ENCODE measurements around the gene ADAMTS7. TPM values are rescaled to one million over a fixed set of nuclear protein-coding genes. Genes with fewer than 3 reads are reported as not detected.
"Not testable (repeated sequence)": the region's sequence is repeated elsewhere in the genome, so short reads cannot be mapped to it uniquely, and the experiment has no call there.

The ADAMTS7 gene
- total and polyA plus RNA-seq, 4 experiments from 2014 or later, result not detected

DNA sequence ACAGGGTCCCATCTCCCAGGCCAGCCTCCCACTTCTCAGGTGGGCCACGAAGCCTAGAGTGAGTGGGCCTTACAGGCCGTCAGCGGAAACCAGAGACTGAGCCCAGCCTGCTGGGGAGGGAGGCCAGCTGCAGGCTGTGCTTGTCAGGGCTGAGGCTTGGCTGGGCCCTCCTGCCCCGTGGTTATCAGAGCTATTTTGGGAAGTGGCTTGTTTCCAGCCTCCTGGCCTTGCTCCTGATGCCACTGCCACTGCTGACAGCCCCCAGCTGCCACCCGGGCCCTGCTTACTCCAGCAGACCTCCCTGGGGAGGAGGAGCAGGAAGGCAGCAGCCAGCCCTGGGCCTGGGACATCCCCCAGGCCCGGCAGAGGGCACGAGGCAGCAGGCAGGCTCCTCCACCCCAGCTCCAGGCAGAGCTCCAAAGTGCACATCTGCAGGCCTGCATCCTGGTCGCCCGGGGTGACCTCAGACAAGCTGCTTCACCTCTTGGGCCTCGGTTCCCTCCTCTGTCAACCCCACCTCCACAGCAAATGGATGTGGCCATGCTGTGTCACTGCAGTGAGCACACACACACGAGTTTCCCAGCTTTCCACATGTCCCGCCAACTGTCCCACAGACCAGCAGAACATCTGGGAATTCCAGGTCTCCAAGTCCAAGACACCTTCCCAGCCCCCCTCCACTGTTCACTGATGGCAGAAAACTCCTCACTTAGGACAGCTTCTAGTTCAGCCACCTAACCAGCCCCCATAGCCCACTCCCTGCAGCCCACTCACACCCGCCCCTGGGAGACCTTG lies 51.0 kb downstream of the ADAMTS7 start:
- intact Hi-C loops (cut with micrococcal nuclease); H3K36me3 ChIP-seq (ENCODE audit: insufficient read depth, low read length); H3K27me3 Mint-ChIP-seq; H3K36me3 Mint-ChIP-seq; H3K27me3 ChIP-seq (ENCODE audit: insufficient read depth, low read length); H3K4me3 ChIP-seq (ENCODE audit: low read length in 2 of 2); H3K9me3 ChIP-seq (ENCODE audit: control insufficient read depth in 1 of 2, low read length in 2 of 2); H3K27ac ChIP-seq (ENCODE audit: low read depth, low read length); DNase-seq; H3K9me3 Mint-ChIP-seq; CTCF ChIA-PET (ENCODE audit: partially characterized antibody): not testable (repeated sequence)
- H3K4me1 Mint-ChIP-seq, result peaks cover 6 to 37% (median 13%) of the 10 kb centered on the region in 4 donors
- peak overlapping the region in 3 of 7 donors; percentile 36 to 88 (median 81) for H3K27ac Mint-ChIP-seq
- POLR2A ChIA-PET (ENCODE audit: partially characterized antibody), result interaction anchor here (1.1 to 1.8 kb wide), 4 partner anchors 220 to 496 kb away, joined by 3 to 9 read pairs (median 7); partner anchors contain the start of genes DNAJA4, IREB2, PSMA4 and SKIC8
- peak overlapping the region in 3 of 8 donors; percentile 14 to 50 (median 49) for H3K4me3 Mint-ChIP-seq
- peaks cover 16% of the 10 kb centered on the region for H3K4me1 ChIP-seq (ENCODE audit: insufficient read depth, low read length)

DNA sequence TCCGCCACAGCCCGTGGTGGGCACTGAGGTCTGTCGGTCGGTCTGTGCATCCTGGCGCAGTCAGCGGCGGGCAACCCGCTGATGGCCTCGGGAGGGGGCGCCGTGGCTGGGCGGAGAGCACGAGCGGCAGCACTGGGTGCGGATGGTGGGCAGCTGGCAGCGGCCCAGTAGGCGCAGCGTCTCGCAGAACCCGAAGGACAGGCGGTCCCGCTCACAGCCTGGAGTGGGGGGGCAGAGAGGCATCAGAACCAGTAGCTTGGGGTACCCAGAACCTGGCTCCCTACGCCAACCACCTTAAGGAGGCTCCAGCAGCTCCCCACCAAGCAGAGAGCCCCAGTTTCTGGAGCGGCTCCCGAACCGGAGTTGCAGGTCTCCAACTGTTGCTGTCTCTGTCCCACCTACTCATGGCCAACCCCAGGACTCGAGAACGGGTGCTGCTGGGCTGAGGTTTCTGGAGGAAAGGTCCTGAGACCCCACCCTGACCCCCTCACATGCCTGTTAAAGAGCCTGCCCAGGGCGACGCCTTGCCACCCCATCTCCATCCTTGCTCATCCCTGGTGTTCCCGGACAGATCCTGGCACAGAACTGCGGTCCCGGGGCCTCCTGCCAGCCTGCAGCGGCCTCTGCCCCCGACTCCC lies 51.8 kb downstream of the ADAMTS7 start:
- H3K36me3 Mint-ChIP-seq; H3K9me3 Mint-ChIP-seq; H3K4me3 ChIP-seq (ENCODE audit: low read length in 2 of 2); POLR2A ChIA-PET (ENCODE audit: partially characterized antibody); H3K4me3 Mint-ChIP-seq; H3K36me3 ChIP-seq (ENCODE audit: insufficient read depth, low read length); H3K27ac ChIP-seq (ENCODE audit: low read depth, low read length); CTCF ChIA-PET (ENCODE audit: partially characterized antibody); DNase-seq; H3K27me3 ChIP-seq (ENCODE audit: insufficient read depth, low read length); H3K9me3 ChIP-seq (ENCODE audit: control insufficient read depth in 1 of 2, low read length in 2 of 2); H3K27ac Mint-ChIP-seq; H3K27me3 Mint-ChIP-seq: not testable (repeated sequence)
- peaks cover 6 to 37% (median 13%) of the 10 kb centered on the region in 4 donors for H3K4me1 Mint-ChIP-seq
- peaks cover 16% of the 10 kb centered on the region for H3K4me1 ChIP-seq (ENCODE audit: insufficient read depth, low read length)
- intact Hi-C loops (cut with micrococcal nuclease), result loop anchor here (10.0 kb wide), 3 partner anchors 55 to 425 kb away; partner anchors contain the start of genes ADAMTS7 and MORF4L1

DNA sequence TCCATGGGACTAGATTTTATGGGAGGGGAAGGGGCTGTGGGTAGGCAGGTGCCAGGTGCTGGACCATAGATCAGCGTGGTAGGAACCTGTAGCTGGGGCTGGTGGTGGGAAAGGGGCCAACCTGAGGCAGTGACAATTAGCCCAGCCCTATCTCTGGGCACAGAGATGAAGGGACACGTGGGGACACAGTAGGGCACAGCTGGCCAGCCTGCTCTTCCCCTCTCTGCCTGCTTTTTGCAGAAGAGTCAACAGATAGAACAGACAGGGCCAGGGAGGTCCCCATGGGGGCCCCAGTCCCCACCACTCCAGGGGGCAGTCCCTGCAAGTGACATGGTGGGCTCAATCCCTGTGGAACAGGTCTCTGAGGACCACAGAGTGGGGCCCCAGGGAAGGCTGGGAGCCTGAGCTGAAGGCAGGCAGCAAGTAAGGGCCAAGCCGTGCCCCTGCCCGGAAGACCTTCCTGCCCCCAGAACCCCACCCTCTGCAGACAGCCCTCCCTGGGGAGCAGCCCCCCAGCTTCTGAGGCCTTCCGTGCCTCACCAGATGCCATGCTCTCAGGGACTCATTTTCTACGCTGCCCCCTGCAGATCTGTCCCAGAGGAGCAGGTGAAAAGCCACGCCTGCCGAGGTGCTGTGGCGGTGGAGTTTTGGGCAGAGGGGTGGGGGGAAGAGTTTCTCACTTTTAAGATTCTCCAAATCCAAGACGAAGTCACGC lies 52.6 kb downstream of the ADAMTS7 start:
- H3K27me3 Mint-ChIP-seq; H3K27me3 ChIP-seq (ENCODE audit: insufficient read depth, low read length); H3K4me3 Mint-ChIP-seq; DNase-seq; CTCF ChIA-PET (ENCODE audit: partially characterized antibody); H3K36me3 Mint-ChIP-seq; H3K27ac ChIP-seq (ENCODE audit: low read depth, low read length); H3K9me3 Mint-ChIP-seq; H3K4me3 ChIP-seq (ENCODE audit: low read length in 2 of 2); POLR2A ChIA-PET (ENCODE audit: partially characterized antibody); H3K36me3 ChIP-seq (ENCODE audit: insufficient read depth, low read length); H3K9me3 ChIP-seq (ENCODE audit: control insufficient read depth in 1 of 2, low read length in 2 of 2): not testable (repeated sequence)
- H3K27ac Mint-ChIP-seq, result peak overlapping the region in 2 of 7 donors; percentile 31 to 76
- peaks cover 6 to 37% (median 13%) of the 10 kb centered on the region in 4 donors for H3K4me1 Mint-ChIP-seq
- H3K4me1 ChIP-seq (ENCODE audit: insufficient read depth, low read length), result peaks cover 16% of the 10 kb centered on the region
- intact Hi-C loops (cut with micrococcal nuclease), result loop anchor here (10.0 kb wide), 3 partner anchors 56 to 426 kb away; partner anchors contain the start of genes ADAMTS7 and MORF4L1

DNA sequence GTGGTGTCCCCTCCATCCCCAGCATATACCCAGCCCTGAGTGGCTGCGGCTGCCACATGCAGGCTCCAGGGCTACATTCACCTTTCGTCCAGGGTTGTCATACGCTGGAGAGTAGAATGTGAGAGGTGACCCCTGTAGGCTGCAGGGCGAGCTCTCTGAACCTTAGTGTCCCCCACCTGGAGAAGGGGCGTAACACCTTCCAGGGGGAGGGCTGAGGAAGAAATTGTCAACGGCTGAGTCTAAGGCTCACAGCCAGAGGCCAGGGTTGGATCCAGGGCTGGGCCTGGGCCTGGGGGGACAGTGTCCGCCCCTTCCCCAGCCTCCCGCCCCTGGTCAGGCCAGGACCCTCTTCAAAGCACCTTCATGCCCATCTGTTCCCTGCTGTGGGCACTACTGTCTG lies 53.2 kb downstream of the ADAMTS7 start:
- H3K27ac Mint-ChIP-seq; H3K27me3 ChIP-seq (ENCODE audit: insufficient read depth, low read length); H3K9me3 Mint-ChIP-seq; H3K9me3 ChIP-seq (ENCODE audit: control insufficient read depth in 1 of 2, low read length in 2 of 2); H3K4me3 ChIP-seq (ENCODE audit: low read length in 2 of 2); H3K36me3 ChIP-seq (ENCODE audit: insufficient read depth, low read length); H3K27me3 Mint-ChIP-seq; DNase-seq; CTCF ChIA-PET (ENCODE audit: partially characterized antibody); H3K27ac ChIP-seq (ENCODE audit: low read depth, low read length); H3K4me3 Mint-ChIP-seq; POLR2A ChIA-PET (ENCODE audit: partially characterized antibody); H3K36me3 Mint-ChIP-seq: not testable (repeated sequence)
- intact Hi-C loops (cut with micrococcal nuclease), result loop anchor here (10.0 kb wide), 3 partner anchors 57 to 427 kb away; partner anchors contain the start of genes ADAMTS7 and MORF4L1
- peaks cover 6 to 33% (median 11%) of the 10 kb centered on the region in 4 donors for H3K4me1 Mint-ChIP-seq
- peaks cover 16% of the 10 kb centered on the region for H3K4me1 ChIP-seq (ENCODE audit: insufficient read depth, low read length)

DNA sequence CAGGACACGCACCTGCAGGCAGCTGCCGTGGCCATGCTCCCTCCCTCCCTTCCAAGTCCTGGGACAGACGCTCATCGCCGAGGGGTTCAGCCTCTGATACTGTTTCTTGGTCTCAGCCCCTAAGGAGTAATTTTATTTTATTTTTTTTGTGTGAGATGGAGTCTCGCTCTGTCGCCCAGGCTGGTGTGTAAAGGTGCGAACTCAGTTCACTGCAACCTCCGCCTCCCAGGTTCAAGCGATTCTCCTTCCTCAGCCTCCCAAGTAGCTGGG lies 53.7 kb downstream of the ADAMTS7 start:
- Histone ChIP-seq H3K9me3 (ENCODE audit: control insufficient read depth in 1 of 2, low read length in 2 of 2) (no peaks in the 10 kb centered on the region), H3K4me3 (ENCODE audit: low read length in 2 of 2) (no peak overlapping the region), H3K27me3 (ENCODE audit: insufficient read depth, low read length) (no peaks in the 10 kb centered on the region), H3K36me3 (ENCODE audit: insufficient read depth, low read length) (no peaks in the 10 kb centered on the region), H3K27ac (ENCODE audit: low read depth, low read length) (no peak overlapping the region), H3K4me1 (ENCODE audit: insufficient read depth, low read length) (peaks cover 16% of the 10 kb centered on the region)
- H3K27me3 Mint-ChIP-seq, result no peaks in the 10 kb centered on the region
- H3K4me1 Mint-ChIP-seq, result peaks cover 6 to 30% (median 11%) of the 10 kb centered on the region in 4 donors
- no peak overlapping the region for H3K4me3 Mint-ChIP-seq
- intact Hi-C loops (cut with micrococcal nuclease), result loop anchor here (10.0 kb wide), 3 partner anchors 57 to 427 kb away; partner anchors contain the start of genes ADAMTS7 and MORF4L1
- ChIA-PET CTCF (ENCODE audit: partially characterized antibody) (no interaction called here), POLR2A (ENCODE audit: partially characterized antibody) (no interaction called here)
- DNase-seq, result no peak
- no peak overlapping the region for H3K27ac Mint-ChIP-seq
- no peaks in the 10 kb centered on the region for H3K9me3 Mint-ChIP-seq
- H3K36me3 Mint-ChIP-seq, result no peaks in the 10 kb centered on the region

DNA sequence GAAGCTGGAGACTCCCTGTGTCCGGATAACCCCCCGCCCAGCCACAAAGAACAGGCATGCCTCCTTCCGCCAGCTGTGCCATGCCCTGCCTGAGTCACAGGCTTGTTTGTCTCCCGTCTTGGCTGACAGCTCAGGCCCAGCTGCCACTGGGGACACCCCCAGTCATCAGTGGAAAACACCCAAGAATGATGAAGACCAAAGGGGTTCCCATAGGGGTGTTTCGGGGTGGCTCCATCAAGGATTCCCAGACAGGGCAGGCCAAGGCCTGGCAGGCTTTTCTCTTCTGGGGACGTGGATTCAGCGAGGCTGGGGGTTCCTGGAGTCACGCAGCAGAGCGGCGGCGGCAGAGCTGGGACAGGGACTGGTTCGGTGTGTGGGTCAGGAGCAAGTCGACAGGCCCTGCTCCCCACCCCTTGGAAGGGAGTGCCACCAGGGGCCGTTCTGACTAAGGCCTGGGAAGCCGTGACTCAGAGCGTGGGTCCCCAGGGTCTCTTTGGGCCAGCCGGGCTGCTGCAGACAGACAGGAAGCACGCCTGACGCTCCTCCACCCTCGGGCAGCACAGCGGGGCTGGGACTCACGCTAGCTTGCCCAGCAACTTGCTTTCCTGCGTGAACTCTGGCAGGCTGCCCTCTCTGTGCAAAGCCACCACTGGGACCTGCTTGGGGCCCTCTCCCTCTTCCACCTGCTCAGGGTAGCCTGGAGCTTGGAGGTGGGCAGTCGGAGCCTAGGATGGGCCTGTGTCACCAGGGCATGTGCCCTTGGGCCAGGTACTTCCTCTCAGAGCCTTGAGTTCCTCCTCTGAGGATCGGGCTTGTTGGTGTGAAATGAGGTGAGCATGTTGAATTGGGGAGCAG lies 54.3 kb downstream of the ADAMTS7 start:
- H3K36me3 Mint-ChIP-seq; POLR2A ChIA-PET (ENCODE audit: partially characterized antibody); H3K27ac ChIP-seq (ENCODE audit: low read depth, low read length); H3K36me3 ChIP-seq (ENCODE audit: insufficient read depth, low read length); H3K9me3 Mint-ChIP-seq; DNase-seq; H3K4me3 ChIP-seq (ENCODE audit: low read length in 2 of 2); H3K9me3 ChIP-seq (ENCODE audit: control insufficient read depth in 1 of 2, low read length in 2 of 2); H3K27me3 Mint-ChIP-seq; CTCF ChIA-PET (ENCODE audit: partially characterized antibody); H3K27me3 ChIP-seq (ENCODE audit: insufficient read depth, low read length): not testable (repeated sequence)
- peaks cover 12% of the 10 kb centered on the region for H3K4me1 ChIP-seq (ENCODE audit: insufficient read depth, low read length)
- Mint-ChIP-seq H3K27ac (peak overlapping the region in 2 of 7 donors; percentile 18 to 42), H3K4me3 (peak overlapping the region in 1 of 8 donors; percentile 36), H3K4me1 (peaks cover 6 to 26% (median 9%) of the 10 kb centered on the region in 4 donors)
- intact Hi-C loops (cut with micrococcal nuclease), result loop anchor here (10.0 kb wide), 3 partner anchors 58 to 428 kb away; partner anchors contain the start of genes ADAMTS7 and MORF4L1
